Measurements from ENCODE around the gene TPP1. TPM values are rescaled to one million over a fixed set of nuclear protein-coding genes. Genes with fewer than 3 reads are reported as not detected.

The TPP1 gene
- total RNA-seq, 4 donors from 2014 or later: 44.4 to 71.5 (median 54.9) TPM

DNA sequence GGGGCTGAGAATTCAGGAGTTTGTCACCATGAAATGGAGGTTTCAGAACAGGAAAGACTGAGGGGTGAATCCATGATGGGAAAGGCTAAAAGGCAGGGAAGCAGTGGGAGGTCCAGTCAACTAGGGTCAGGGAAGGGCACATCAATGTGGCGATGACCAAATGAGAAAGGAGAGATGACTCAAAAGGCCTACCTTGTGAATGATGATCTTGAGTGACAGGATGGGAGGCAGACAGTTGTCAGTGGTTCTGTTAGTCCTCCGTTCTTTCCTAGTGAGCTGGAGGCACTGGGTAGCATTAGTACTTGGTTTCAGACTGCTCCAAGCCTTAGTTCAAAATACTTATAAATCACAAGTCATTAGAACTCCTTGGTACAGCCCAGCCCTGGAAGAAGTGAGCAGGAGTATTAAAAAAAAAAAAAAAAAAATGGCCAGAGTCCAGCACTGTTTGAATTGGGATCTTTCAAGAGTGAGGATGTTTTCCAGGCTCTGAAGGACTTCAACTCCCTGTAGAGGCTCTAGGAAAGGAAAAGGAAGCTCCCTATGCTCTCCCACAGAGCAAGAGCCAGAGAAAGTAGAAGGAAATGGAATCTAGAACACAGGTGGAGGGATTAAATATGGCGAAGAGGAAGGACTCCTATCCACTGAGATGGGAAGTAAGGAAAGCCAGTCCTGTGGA lies 44.7 kb upstream of the TPP1 start:
- H3K4me1 ChIP-seq: peaks cover 0 to 10% (median 0%) of the 10 kb centered on the region in 4 donors
- no peak for TF ChIP-seq POLR2A (IDR thresholded peaks at IDR 0.05; ENCODE audit: low read depth)
- TF ChIP-seq, protein P1, sequence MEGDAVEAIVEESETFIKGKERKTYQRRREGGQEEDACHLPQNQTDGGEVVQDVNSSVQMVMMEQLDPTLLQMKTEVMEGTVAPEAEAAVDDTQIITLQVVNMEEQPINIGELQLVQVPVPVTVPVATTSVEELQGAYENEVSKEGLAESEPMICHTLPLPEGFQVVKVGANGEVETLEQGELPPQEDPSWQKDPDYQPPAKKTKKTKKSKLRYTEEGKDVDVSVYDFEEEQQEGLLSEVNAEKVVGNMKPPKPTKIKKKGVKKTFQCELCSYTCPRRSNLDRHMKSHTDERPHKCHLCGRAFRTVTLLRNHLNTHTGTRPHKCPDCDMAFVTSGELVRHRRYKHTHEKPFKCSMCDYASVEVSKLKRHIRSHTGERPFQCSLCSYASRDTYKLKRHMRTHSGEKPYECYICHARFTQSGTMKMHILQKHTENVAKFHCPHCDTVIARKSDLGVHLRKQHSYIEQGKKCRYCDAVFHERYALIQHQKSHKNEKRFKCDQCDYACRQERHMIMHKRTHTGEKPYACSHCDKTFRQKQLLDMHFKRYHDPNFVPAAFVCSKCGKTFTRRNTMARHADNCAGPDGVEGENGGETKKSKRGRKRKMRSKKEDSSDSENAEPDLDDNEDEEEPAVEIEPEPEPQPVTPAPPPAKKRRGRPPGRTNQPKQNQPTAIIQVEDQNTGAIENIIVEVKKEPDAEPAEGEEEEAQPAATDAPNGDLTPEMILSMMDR (IDR thresholded peaks at IDR 0.05): no peak
- no peak for TF ChIP-seq EP300 (IDR thresholded peaks at IDR 0.05)
- intact Hi-C loops (cut with DNase I): no loop called here
- 59% methylated on average over 3 of the region's 3 CpGs for WGBS
- H3K27ac ChIP-seq (replicated peaks in 1 of 4): peak overlapping the region in 1 of 4 donors; percentile 22
- H3K27me3 ChIP-seq: no peaks in the 10 kb centered on the region
- no peaks in the 10 kb centered on the region for H3K36me3 ChIP-seq
- no peak overlapping the region for H3K4me3 ChIP-seq
- no peaks in the 10 kb centered on the region for H3K9me3 ChIP-seq
- no peak for DNase-seq (ENCODE audit: extremely low spot score)

DNA sequence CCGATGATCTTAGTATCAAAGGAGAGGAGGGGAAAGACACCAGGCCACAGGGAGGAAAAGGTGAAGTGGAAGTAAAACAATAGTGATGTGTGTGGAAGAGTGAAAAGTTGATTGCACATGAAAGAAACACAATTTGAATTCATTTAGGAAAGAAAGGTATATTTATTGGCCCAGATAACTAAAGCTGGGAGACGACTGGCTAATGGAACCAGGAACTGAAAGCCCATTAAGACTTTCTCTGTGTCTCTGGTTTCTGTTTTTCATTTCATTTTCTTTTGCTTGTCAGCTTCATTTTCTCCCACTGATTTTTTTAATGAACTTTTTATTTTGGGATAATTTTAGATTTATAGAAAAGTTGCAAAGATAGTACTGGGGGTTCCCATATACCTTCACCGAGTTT lies 41.5 kb upstream of the TPP1 start:
- H3K9me3 ChIP-seq: no peaks in the 10 kb centered on the region
- DNase-seq (ENCODE audit: extremely low spot score): no peak
- H3K4me3 ChIP-seq: no peak overlapping the region
- H3K27me3 ChIP-seq: no peaks in the 10 kb centered on the region
- H3K4me1 ChIP-seq: peaks cover 0 to 21% (median 7%) of the 10 kb centered on the region in 4 donors
- intact Hi-C loops (cut with DNase I): no loop called here
- TF ChIP-seq POLR2A (IDR thresholded peaks at IDR 0.05; ENCODE audit: low read depth) (no peak), POLR2AphosphoS5 (IDR thresholded peaks at IDR 0.05) (no peak)
- no peak overlapping the region for H3K27ac ChIP-seq (replicated peaks in 1 of 4)
- no peaks in the 10 kb centered on the region for H3K36me3 ChIP-seq
- 89% methylated on average over 3 of the region's 3 CpGs for WGBS

DNA sequence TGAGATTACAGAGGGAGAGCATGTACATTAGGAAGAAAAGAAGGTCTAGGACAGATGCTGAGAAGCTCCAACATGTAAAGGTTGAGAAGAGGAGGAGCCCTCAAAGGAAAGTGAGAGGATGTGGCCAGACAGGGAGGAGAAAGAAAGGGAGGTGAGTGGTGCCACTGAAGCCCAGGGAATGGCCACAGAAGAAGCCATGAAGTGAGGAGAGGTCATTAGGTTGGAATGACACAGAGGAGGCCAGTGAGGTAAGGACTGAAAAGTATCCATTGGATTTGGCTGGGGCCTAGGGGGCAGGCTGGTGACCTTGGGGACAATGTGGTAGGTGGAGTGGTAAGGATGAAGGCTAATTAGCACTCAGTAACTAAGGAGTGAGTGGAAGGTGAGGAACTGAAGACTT lies 39.4 kb upstream of the TPP1 start:
- Histone ChIP-seq H3K27me3 (no peaks in the 10 kb centered on the region), H3K9me3 (no peaks in the 10 kb centered on the region), H3K27ac (replicated peaks in 1 of 4) (no peak overlapping the region), H3K4me1 (peaks cover 10 to 31% (median 18%) of the 10 kb centered on the region in 4 donors), H3K4me3 (no peak overlapping the region), H3K36me3 (no peaks in the 10 kb centered on the region)
- peak; percentile 85 for DNase-seq (ENCODE audit: extremely low spot score)
- TF ChIP-seq EP300 (IDR thresholded peaks at IDR 0.05) (no peak), POLR2AphosphoS5 (IDR thresholded peaks at IDR 0.05) (no peak), POLR2A (IDR thresholded peaks at IDR 0.05; ENCODE audit: low read depth) (no peak)
- TF ChIP-seq, protein P1 (IDR thresholded peaks at IDR 0.05): no peak
- intact Hi-C loops (cut with DNase I): no loop called here

DNA sequence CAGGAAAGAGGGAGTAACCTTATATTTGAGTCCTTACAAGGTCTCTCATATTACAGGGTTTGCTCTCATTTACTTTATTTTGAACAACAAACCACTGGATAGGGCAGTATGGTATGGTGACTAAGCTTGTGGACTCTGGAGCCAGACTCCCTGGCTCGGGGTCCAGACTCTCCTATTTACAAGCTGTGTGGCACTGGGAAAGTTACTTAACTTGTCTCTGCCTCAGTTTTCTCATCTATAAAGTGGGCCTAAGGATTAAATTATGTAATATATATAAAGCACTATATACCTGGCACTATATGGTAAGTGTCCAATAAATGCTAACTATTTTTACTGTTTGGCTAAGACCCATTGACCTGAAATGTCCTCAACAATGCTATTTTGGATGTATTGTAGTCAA lies 38.1 kb upstream of the TPP1 start:
- intact Hi-C loops (cut with DNase I): no loop called here
- 74% methylated on average over 1 of the region's 1 CpG for WGBS
- Histone ChIP-seq H3K4me3 (no peak overlapping the region), H3K36me3 (no peaks in the 10 kb centered on the region), H3K27me3 (no peaks in the 10 kb centered on the region), H3K9me3 (no peaks in the 10 kb centered on the region), H3K4me1 (peaks cover 10 to 40% (median 18%) of the 10 kb centered on the region in 4 donors), H3K27ac (replicated peaks in 1 of 4) (peak overlapping the region in 1 of 4 donors; percentile 7)
- TF ChIP-seq EP300 (IDR thresholded peaks at IDR 0.05): no peak
- no peak for TF ChIP-seq POLR2A (IDR thresholded peaks at IDR 0.05; ENCODE audit: low read depth)
- TF ChIP-seq, protein P1 (IDR thresholded peaks at IDR 0.05): no peak
- no peak for TF ChIP-seq POLR2AphosphoS5 (IDR thresholded peaks at IDR 0.05)
- no peak for DNase-seq (ENCODE audit: extremely low spot score)

DNA sequence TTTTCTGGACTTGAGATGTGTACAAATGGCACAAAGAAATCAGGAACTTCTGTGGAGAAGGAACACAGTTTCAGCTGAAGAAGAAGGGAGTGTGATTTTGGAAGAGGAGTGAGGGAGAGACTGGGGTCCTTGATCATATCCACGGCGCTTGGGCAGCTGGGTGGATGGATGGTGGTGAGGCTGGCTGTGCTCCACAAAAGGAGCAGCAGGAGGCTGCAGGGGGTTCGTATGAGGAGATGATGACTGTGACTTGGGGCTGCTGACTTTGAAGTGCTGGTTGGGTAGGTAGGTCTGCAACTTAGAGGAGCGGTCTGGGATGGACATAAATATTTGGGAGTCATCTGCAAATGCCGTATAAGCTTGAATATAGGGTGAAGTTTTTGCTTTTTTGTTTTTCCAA lies 37.7 kb upstream of the TPP1 start:
- Histone ChIP-seq H3K4me1 (peaks cover 10 to 40% (median 18%) of the 10 kb centered on the region in 4 donors), H3K27me3 (no peaks in the 10 kb centered on the region), H3K4me3 (no peak overlapping the region), H3K27ac (replicated peaks in 1 of 4) (peak overlapping the region in 1 of 4 donors; percentile 83), H3K36me3 (no peaks in the 10 kb centered on the region), H3K9me3 (no peaks in the 10 kb centered on the region)
- peak; percentile 84 for DNase-seq (ENCODE audit: extremely low spot score)
- 78% methylated on average over 5 of the region's 5 CpGs for WGBS
- intact Hi-C loops (cut with DNase I): no loop called here
- TF ChIP-seq, protein P1 (IDR thresholded peaks at IDR 0.05): no peak
- no peak for TF ChIP-seq EP300 (IDR thresholded peaks at IDR 0.05)
- no peak for TF ChIP-seq POLR2AphosphoS5 (IDR thresholded peaks at IDR 0.05)
- no peak for TF ChIP-seq POLR2A (IDR thresholded peaks at IDR 0.05; ENCODE audit: low read depth)

Data from esophagus muscularis mucosa (tissue), 4 donors.